T-helper 2 cell treated with Interferon-gamma antibody and Interleukin-4, amounts not matched to agents 100 ng/mL and 5 ng/mL, for 36 hours (primary cell): Measurements from ENCODE around the gene AHNAK. TPM values are rescaled to one million over a fixed set of nuclear protein-coding genes. Genes with fewer than 3 reads are reported as not detected.

Source experiments
- intact Hi-C: fragments of 100-400 bp; cut with micrococcal nuclease; formaldehyde crosslinking; loops from one replicate; pipeline ENCODE4 v1.15.1; 2023
- total RNA-seq: library from RNA; stranded (reverse); gene quantifications from 2 replicates; pipeline ENCODE4 v1.2.3, GENCODE V29; 2022

AHNAK gene
- total RNA-seq, 1 donor from 2014 or later = 288 TPM

DNA sequence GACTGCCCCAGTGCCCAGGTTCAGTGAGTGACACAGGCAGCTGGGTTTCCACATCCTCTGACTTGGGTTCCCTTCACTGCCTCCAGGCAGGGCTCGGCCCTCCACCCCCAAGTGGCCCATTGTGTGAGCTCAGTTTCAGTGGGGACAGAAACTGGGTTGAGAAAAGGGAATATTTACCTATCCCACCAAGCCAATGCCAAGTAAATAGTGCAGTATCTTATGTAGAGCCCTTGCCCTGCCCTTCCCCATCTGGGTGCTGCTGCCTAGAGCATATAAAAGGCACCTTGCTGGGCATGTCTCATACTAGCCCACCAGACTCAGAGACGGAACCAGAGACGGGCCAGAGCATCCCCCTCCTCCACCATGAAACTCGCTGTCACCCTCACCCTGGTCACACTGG lies 127.9 kb downstream of the AHNAK start, which contains the start of gene SCGB1A1:
Gene SCGB1A1 (plus strand): TSS at position 301 of the 400 bp plus-strand sequence. CDS start 63 bp downstream, at position 364.
- intact Hi-C loops = no loop called here

DNA sequence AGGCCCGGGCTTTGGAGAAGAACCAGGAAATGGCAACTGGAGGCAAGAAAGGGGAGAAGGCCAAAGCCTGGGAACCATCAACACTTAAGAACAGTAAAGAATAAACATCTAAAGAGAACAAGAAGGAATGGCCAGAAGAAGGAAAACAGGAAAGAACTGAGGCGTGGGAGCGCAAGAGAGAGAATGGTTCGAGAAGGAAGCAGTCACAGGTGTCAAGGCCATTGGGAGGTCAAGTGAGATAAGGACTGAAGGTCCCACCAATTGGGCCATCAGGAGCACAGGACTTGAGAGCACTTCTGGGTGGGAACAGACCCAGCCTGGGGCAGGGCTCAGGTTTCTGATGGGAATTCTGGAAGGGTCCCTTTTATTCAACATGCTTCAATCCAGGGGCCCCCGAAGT lies 128.5 kb downstream of the AHNAK start:
- intact Hi-C loops = no loop called here

DNA sequence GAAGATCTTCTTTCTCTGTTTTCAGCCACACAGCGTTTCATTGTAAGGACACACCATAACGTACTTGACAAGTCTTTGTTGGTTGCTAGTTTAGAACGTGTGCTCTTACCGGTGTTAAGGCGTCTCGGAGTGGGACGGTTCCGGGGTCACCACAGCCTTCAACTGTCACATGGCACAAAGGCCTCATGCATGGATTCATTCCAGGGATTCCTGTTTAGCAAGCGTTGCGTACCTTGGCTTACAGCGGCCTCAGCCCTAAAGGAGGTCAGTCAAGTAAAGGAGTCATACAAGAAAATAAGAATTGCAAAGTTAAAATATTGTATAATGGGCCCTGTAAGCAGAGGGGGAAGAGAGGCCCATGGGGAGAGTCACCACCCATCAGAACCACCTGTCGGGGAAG lies 130.0 kb downstream of the AHNAK start:
- intact Hi-C loops = no loop called here

DNA sequence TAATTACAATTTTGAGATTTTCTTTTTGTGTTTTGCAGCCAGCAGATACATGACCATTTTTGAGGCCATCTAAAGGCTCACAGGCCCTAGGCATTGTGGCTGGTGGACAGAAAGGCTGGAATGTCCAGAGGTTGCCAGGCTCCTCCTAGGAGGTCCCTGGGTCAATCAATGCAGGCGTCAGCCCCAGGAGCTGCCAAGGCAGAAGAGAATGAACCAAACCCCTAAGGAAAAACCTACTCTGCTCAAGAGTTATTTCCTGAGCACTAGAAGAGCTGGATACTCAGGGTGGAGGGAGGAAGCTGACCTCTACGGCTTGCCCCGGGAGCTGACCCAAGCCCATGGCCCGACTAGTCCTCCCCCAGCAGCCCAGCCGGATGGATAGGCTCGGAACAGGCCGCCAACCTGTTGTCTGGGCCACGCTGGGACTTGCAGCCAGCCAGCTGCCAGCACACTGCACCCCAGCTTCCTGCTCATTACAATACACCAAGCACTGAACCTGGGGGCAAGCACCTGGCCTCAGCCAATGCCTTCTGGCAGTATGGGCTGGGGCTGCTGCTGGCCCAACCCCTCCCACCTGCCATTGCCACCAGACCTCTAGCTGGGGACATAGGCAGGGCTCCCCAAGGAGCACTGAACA lies 133.4 kb downstream of the AHNAK start:
- intact Hi-C loops = no loop called here

DNA sequence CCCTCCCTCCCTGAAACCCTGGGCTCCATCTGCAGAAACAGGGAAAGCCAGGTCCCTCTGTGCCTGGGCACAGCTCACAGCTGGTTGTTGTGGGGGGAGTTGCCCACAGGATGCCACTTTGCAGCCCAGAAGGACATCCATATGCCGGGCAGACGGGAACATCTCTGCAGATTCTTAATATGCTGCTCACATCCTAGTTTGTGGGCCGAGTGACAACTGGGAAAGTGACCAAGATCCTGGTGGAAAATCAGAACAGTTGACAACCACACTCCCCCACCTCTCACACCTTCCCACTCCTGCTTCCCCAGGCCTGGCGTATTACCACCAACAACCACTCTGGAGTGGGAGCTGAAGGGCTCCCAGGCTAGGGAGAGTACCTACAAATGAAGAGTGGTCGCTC lies 135.1 kb downstream of the AHNAK start:
- intact Hi-C loops = no loop called here

DNA sequence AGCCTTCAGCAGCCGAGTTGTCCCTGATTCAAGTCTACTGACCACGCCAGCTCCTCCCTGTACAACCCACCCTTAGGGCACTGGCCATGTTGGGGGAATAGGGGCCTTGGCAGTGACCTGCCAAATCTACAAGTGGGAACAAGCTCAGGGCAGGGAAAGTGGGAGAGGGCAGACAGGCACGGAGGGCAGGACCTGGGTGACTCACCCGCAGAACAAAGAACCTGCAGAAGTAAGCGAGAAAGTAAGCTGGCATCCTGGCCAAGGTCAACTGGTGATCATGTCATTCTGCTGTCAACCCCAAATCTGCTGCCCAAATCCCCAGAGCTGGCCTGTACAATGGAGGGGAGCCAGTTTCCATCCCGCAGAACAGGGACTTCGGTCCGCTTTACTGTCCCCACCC lies 135.6 kb downstream of the AHNAK start:
- intact Hi-C loops = no loop called here

DNA sequence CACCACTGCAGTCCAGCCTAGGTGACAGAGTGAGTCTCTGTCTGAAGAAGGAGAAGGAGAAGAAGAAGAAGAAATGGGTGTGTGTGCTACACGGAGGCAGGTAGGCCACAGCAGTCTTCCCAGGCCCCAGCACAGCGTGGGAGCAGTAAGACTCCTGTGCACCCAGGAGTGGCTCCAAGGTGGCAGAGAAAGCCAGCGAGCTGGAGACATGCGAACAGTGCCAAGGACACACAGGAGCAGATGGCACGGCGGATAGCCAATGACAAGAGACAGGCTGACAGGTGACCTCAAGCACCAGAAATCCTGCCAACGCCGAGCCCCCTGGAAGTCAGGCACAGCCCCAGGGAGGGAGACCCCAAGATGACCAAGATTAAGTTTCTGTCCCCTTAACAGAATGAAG lies 136.8 kb downstream of the AHNAK start:
- intact Hi-C loops = no loop called here

DNA sequence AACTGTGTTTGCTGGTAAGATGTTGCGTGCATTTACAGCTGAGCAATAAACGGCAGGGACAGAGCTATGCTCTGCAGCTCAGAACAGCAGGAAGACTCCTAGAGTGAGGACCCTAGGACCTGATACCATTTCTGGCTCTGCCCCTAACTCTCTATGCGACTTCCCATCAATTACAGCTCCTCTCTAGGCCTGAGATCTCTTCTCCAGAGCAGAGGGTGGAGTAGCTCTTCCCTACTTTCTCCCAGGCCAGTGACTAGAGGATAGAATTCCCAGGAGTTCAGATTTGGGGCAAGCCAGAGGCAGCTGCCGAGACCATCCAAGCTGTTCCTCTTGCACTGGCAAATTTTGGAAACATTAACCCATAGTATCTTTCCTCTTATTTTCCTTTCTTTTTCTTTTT lies 140.6 kb downstream of the AHNAK start:
- intact Hi-C loops = no loop called here

DNA sequence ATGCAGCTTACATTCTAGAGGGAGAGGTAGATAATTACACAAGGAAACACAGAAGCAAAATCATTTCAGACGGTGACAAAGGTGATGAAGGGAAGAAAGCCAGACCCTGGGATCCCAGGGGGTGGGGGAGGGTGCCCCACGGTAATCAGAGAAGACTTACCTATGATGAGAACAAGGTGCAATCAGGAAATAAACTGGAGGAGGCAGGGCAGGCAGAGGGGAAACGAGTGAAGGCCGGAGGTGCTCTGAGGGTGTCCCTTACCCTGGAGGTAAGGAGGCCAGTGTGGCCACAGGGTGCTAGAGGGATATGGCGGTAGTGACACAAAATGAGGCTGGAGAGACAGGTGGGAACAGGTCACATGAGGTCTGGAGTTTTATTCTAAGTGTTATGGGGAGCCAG lies 141.7 kb downstream of the AHNAK start:
- intact Hi-C loops = no loop called here

DNA sequence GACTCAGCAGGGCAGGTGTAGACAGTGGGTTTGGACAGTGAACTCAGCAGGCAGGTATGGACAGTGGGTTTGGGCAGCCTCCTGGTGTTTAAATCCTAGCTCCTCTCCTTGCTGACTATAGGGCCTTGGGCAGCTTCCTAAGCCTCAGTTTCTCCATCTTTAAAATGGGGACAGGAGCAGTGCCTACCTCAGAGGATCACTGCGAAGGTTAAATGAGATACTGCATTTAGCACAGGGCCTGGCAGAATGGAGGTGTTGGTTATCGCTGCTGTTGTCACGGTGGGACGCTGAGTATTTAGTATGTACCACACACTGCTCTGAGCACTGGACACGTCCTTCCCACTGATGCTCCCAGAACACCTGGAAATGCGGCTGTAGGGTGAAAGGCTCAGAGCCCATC lies 142.2 kb downstream of the AHNAK start:
- intact Hi-C loops = no loop called here

DNA sequence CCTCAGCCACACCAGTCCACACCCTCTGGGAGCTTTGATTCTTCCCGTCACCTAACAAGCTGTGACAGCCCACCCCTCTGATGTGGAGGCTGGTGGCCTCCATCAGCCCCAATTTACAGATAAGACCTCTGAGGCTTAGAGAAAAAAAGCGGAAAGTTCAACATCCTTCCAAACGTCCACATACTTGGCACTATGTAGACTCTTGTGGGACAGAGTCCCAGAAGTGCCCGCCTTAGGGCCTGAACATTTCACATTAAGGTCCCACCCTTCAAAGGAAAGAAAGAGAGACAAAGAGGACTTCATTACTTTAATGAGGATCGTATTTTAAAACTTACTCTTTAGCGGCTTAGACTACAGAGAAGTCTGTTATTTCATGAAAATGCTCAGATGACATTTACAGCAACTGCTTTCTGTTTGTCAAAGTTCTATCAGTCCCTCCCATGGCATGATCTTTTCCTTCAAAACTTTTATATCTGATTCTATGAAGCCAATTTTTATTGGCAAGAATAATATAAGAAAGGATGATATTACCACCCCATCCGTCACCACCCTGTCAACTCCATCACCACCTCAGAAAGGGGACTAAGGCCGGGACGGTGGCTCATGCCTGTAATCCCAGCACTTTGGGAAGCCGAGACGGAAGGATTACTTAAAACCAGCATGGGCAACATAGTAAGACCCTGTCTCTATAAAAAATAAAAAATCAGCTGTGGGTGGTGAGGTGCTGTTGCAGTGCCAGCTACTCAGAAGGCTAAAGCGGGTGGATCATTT lies 143.5 kb downstream of the AHNAK start:
- intact Hi-C loops = no loop called here

DNA sequence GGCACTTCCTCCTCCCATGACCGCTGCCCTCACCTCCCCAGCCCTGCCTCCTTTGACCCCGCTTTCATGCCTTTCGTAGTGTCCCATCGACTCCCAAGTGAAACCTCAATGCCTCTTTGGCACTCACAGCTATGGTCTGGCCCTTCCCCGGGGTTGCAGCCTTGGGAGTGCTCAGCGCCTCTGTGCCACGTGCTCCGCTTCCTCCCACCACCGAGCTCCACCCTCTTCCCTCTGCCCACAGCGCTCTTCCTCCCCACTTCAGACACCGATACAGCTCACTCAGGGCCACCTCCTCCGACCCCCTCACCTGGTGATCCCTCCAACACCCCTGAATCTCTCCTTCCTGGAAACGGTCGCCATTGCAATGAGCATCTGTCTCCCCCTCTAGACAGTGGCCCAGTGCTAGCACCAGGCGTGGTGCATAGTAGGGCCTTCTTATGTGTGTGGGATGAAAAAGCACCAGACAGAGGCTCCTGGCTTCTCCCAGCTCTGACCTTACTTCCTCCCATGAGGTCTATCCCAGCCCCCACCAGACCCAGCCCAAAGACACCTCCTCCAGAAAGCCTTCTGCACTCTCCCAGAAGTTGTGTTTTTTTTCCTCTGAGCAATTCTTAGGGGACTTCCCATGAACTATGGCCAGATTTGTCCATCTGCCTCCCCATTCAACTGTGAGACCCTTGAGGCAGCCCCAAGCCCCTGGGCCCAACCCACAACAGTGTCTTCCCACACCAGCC lies 144.2 kb downstream of the AHNAK start:
- intact Hi-C loops = no loop called here

DNA sequence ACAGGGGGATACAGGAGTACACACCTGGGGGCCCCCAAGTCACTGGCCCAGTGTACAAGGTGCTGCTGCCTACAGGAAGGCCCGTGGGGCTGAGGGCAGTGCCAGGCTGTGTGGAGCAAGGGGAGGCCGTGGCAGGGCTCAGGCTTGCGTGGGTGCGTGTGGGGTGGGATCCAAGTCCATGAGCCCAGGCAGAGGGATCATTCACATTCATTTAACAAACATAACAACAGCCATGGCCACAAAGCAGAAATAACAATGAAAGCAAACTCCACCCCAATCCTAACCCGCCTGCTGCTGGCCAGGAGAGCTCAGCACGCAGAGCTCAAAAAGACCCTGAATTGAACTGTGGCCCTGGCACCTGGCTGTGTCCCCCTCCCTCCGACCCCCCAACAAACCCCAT lies 144.8 kb downstream of the AHNAK start:
- intact Hi-C loops = no loop called here

DNA sequence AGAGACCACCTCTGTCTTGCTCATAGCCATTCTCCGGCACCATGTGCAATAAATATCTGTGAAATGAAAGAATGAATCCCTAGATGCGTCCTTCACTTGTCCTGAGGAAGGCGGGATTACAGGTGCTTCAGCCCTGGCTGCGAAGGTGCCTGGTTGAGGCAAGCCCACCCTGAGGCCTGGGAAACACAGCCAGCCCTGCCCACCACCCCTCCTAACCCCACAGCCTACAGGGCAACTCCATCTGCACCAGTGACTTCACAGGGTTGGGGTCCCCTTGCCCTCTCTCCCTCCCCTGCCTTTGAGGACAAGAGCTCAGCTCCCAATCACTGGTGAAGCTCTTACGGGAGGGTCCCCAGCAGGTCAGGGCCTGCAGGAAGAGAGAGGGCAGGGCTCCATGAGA lies 145.2 kb downstream of the AHNAK start:
- intact Hi-C loops = no loop called here

DNA sequence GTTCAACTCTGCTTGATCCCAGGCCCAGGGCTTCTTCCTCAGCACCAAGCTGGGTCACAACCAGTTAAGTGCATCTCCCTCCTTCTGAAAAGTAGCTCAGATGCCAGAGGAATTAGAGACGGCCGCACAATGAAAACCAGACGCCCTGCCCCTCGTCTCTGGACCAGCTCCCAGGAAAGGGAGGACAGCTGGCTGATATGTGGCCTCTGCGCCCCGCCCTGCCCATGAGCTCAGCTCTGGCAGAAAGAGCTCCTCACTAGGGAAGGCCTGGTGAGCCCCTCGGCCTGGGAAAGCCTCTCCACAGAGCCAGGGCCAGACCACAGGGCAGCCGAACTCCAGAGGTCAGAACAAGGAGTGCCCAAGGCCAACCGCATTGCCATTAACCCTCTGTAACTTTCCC lies 145.8 kb downstream of the AHNAK start:
- intact Hi-C loops = no loop called here

DNA sequence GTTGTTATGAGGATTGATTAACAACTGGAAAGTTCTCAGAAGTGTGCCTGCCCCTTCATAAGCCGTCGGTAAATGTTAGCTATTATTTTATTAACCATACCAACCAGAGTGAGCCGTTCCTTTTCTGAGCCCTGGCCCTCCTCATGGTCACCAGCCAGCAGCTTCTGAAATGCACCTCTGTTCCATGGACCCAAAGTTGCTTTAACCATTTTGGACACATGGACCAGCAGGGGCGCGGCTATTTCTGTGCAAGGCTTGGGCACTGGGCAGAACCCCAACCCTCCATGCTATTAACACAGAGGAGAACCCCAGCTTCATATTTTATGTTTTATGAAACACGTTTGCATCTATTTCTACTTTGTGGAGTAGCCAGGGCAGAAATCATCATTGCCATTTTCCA lies 146.3 kb downstream of the AHNAK start:
- intact Hi-C loops = no loop called here

DNA sequence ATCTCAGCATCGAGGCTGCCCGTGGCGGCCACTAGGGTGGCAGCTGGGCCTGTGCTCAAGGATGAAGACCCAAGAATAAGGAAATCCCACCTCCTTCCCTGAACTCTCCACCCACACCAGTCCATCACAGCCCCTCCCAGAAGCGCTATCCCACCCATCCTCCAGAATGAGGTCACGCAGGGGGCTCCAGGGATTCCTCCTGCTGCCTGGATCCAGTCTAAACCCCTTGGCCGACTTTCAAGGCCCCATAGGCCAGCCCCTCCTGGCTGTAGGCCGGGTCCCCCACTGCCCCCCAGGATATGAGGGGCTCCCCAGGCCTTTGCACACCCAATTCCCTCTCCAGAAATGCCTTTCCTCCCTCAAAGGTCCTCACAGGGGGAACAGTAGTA lies 146.7 kb downstream of the AHNAK start:
- intact Hi-C loops = loop anchor here (10.0 kb wide), 1 partner anchor 465 kb away; no protein-coding TSS in a partner anchor

DNA sequence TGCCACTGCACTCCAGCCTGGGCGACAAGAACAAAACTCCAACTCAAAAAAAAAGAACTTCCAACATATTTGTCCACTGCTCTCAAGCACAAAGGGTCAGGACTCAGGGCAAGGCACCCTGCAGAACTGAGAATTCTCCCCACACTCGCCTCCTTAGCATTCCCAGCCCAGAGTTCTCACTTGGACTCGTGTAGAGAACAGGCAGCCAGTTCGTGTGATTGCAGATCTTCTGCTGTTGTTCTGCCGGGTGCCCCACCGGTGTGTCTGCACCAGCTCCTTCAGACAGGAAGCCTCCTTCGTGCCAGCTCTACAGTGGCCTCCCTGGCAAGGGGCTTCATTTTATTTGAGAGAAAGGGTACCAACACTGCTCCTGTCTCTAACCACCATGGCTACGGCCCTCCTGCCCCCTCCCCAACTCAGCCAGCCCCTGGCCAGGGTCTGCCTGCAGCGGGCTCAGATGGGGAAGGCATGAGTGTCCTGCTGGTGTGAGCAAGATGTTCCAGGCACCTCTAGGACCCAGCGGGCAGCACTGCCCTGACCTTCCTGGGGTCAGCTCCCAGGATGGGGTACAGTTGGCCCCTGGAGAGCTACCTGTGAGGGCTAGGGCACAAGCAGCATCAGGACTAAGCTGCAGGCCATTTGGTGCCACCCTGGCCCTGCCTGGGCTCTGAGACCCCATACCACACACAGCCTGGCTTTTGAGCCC lies 147.3 kb downstream of the AHNAK start:
- intact Hi-C loops = loop anchor here (10.0 kb wide), 1 partner anchor 465 kb away; no protein-coding TSS in a partner anchor

DNA sequence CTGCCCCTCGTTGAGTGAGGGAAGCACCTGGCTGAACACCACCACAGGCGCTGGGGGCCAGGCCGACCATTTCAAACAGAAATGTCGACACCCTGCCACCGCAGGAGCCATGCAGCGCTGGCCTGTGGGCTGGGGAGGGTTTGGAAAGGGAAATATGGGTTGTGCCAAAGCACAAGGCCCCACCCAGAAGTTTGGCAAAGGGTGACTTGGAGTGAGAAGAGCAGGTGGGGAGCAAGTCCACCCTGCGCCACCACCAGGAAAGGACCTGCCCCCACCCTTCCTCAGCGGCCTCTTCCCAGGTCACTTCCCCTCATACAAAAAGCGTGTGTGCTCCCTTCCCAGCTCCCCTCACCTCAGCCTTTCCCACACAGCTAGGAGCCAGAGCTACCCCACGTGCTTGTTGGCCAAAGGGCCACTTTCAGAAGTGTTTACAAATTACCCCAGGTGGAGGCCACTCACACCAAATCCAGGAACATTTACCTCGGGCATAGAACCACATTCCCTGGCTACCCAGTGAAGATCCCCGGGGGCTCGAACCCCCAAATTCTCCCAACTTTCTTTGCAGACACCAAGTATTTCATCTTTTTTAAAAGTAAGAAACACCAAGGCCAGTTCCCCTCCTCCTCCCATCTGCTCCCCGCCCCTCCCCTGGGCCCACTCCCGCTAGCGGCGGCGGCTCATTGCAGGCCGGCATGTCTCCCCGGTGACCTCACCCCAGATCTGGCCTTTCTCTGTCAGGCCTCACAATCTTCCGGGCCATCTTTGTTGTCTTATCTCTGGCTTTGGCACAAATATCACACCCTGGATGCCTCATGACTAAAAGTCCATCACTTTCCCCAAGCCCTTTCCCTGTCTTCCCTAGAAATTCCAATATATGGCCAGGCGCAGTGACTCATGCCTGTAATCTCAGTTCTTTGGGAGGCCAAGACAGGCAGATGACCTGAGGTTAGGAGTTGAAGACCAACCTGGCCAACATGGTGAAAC lies 148.3 kb downstream of the AHNAK start:
- intact Hi-C loops = loop anchor here (10.0 kb wide), 1 partner anchor 466 kb away; no protein-coding TSS in a partner anchor

DNA sequence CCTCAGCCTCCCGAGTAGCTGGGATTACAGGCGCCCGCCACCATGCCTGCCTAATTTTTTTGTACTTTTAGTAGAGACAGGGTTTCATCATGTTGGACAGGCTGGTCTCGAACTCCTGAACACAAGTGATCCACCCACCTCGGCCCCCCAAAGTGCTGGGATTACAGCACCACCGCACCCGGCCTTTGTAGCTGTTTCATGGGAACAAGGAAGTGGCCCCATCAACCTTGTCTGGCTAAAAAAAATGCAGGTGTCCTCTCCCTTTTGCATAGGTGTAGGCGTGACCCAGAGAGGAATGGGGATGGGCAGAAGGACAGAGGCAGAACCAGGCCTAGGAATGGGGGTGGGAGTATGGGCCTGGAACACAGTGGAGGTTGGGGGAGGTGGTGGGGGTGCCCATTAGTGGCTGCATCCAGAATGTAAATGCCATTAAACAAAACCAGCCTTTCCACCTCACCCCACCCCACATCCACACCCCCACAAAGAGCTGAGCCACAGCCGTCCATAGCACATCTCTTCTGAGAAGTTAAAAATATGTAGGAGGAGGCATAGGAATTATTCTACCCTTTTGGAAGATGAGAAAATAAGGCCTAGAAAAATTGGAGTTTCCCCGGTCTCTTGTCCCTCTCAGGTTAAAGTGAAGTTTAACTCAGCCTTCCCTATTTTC lies 150.6 kb downstream of the AHNAK start:
- intact Hi-C loops = loop anchor here (1.0 to 10.0 kb wide), 2 partner anchors 147 to 469 kb away; no protein-coding TSS in a partner anchor
